ENCODE results near the gene NBEA. TPM values are rescaled to one million over a fixed set of nuclear protein-coding genes. Genes with fewer than 3 reads are reported as not detected.

Gene NBEA
- total RNA-seq, 1 donor from 2014 or later: 0.61 TPM

DNA sequence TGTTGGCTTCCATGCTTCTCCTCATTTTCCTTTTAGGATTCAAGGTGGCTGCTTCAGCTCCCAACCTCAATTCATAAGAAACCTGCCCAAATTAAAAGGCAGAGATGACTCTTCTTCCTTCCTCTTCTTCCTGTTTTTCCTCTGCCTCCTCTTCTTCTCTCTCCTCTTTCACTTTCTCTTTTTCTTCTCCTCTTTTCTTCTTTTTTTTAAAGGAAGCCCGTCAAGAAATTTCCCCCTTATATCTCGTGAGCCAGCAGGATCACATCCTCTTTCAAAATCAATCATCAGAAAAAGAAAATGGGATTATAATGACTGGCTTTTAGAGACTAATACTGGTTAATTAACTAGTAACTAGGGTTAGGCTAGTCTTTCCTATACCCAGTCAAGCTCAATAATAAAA is 220.3 kb downstream of the NBEA start:
- intact Hi-C loops (cut with micrococcal nuclease): no loop called here

DNA sequence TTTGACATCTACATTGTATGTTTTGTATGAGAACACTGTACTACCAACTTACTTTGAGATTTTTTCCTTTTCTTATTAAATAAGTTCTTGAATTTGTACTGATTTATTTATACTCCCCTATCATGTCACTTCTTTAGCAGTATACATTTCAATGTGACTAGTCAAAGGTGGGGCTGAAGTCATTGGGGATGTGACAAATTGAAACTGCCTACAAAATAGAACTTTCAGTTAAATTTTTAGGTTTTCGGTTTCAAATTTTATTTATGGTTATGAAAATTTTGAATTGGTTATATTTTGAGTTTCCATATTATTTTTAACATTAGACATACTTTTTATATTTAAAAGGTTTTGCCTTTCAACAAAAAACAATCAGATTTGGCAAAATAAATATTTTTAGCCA is 221.6 kb downstream of the NBEA start:
- intact Hi-C loops (cut with micrococcal nuclease): loop anchor here (1.0 to 2.0 kb wide), 6 partner anchors 1232 to 1935 kb away; no protein-coding TSS in a partner anchor

DNA sequence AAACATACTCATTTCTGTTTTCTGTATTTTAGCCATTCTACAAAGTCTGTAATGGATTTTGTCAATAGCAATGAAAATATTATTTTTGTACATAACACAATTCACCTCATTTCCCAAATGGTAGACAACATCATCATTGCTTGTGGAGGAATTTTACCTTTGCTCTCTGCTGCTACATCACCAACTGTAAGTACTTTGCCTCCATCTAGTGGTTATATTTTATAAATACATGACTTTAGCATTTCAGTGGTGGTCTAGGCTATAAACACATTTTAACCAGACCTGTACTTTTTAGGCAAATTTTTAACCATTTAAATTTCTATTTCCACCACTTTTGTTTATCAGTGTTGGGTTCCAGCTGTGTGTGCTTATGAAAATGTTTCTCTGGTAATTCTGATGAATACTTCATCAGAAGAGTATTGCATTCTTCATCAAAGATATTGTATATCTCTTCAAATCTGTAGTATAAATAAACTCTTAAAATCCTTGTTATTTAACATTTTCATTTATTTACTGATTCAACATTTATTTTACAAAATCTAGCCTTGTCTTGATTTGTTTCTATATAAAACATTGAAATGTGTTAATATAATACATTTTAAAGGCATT is 222.4 kb downstream of the NBEA start:
- intact Hi-C loops (cut with micrococcal nuclease): loop anchor here (1.0 to 2.0 kb wide), 6 partner anchors 1233 to 1936 kb away; no protein-coding TSS in a partner anchor

DNA sequence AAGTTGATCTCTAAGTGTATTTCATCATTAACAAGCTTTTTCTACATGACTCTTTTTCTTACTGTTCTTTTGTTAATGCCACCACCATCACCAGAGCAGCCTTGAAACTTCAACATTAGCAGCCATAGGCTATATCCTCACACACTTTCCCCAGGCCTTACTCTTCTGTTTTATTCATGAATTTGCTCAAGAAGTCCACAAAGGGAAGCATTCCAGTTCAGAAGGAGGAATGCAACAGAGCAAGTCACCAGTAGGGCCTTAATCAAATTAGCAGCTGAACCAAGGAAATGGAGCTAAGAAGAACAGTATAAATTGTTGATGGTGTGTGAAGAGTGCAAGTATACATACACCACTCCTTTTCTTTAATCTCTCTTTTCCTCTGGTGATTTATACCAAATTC is 223.1 kb downstream of the NBEA start:
- intact Hi-C loops (cut with micrococcal nuclease): loop anchor here (2.0 kb wide), 2 partner anchors 1364 to 1442 kb away; no protein-coding TSS in a partner anchor

DNA sequence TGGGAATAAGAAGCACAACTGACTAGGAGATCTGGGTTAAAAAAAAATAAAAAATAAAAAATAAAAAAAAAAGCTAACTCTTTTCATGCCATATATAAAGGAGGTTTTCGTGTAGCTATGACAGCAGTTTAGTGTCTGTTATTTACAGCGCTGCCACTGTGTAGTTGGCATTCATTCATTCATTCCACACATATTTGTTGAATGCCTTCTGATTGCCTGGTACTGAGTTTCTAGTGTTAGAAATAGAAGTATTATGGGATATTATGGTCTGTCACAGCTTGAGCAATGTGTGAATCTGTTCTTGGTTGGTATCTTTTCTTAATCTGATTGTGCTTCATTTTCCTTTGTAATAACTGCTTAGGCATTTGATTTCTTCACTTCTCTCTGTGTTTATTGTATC is 237.4 kb downstream of the NBEA start:
- intact Hi-C loops (cut with micrococcal nuclease): no loop called here

DNA sequence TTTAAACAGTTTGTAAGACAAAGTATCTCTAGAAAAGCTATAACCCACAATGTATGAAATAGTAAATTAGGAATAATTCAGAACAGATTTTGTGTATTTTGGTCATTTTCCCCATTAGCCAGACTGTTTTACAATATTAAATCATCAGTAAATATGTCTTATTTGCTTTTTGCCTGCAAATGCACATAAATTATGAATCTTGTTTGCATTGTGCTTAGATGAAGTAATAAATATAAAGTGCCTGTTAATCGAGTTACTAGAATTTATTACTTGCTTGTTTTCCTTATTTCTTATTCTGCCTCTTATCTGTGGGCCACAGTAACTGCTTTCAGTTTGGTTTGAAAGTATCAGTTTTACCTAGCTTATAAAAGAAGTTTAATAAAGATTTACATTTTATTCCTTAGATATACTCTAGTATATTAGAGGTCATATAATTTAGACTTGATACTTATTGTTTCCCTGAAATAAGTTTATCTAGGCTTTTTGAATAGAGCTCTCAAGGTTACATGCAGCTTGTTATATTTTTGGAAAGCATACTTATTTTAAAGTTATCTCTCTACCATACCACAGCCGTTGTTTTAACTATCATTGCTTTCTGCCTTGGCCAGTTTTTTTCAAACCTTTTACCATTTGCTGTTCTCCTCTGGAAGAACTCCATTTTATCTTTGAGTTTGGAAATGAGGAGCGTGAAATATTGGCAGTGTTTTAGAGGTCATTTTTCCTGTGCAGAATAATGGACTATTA is 238.0 kb downstream of the NBEA start:
- intact Hi-C loops (cut with micrococcal nuclease): no loop called here

DNA sequence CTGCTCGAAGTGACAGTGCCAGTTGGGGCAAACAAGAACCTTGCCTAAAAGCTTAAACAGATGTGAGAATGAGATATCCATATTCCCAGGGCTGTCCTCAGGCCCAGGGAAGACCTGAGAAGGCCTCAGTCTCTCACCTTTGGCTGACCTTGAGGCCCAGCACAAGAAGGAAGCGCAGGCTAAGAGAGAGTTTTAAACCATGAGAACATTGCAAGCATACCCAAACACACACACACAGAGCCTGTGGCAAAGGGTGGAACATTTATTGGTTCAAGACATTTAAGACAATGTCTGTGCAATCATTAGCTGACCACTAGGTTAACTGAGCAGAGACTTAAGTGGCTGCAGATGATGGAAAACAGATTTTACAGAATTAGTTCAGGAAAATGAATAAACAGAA is 248.2 kb downstream of the NBEA start:
- intact Hi-C loops (cut with micrococcal nuclease): no loop called here

DNA sequence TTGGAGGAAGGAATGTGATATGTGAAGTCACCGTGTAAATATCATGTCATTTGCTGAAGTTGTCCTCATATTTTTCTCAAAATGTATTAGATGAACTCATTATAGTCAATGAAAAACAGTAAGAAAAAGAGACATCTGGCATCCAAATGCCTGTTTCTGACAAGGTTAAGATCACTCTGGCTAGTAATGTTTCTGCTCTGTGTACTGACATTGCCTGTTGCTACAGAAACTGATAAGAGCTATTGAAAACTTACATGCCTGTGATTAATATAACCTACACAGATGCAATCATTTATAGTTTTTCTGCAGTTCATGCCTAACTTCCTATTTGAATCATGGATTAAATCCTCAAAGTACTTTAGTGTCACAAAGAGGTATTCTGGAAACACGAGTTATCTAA is 249.8 kb downstream of the NBEA start:
- intact Hi-C loops (cut with micrococcal nuclease): no loop called here

DNA sequence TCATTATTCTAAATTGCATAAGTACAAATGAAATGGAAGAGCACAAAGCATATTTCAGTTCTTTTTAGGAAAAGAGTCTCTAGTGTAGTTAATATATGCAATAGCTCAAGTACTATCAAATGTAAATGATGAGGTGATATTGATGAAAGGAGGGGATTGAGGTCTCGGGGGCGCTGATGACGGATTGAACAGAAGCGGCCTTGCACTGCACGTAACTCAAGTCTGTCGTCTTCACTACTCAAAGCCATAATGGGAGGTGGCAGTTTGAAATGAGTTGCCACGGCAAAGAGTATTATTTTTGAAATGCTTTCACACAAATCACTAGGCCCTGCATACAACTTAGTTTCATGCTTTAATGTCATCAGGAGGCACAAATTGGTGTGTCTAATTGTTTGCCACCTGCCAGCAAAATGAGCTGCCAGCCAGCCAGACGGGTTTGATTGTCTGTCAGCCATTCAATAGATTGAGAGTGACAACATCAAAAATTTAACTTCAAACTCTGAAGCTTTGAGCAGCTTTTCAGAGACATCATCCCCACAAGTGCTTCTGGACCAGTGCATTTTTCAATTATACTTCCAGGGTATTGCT is 256.6 kb downstream of the NBEA start:
- intact Hi-C loops (cut with micrococcal nuclease): no loop called here

DNA sequence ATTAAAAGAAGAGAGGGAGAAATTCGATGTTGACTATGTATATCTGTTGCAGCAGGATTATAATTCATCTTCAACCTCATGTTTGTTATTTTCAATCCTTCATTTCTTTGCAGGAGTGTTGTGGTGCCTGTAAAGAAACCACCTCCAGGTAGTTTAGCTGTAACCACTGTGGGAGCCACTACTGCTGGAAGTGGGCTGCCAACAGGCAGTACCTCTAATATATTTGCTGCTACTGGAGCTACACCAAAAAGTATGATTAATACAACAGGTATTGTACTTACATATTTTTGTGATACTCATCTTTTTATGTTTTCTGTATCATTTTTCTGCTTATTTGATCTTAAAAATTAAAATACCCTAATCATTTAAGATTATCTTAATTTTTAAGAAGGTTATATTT is 266.5 kb downstream of the NBEA start:
- intact Hi-C loops (cut with micrococcal nuclease): no loop called here

DNA sequence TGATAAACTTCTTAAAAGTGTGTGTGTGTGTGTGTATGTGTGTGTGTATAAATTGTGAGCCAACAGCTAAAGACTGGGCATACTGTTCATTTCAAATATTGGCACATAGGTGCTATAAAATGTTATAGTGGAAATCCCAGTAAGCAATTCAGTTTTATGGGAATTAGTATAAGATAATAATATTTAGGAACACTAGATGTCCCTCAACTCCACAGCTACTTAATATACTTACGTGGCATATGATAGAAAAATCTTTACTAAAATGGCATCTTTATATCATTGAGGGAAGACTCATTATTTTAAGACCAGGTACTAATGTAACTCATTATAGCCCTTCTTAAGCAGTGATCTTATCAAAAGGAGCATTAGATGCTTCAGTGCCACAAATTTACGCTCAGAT is 268.2 kb downstream of the NBEA start:
- intact Hi-C loops (cut with micrococcal nuclease): no loop called here

DNA sequence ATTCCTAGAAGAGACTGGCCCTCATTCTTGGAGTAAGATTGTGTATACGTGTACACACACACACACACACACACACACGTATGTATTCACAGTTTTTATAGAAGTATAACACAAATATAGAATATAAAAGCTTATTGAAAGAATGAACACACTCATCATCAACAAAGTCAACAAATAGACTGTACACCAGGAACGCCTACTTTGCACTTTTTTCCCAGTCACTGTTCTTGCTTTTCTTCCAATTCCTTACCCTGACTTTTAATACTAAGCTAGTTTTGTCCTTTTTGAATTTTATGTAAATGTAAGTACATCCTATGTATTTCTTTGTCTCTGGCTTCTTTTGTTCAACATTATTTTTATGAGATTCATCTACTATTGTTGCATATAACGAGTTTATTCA is 269.9 kb downstream of the NBEA start:
- intact Hi-C loops (cut with micrococcal nuclease): no loop called here

DNA sequence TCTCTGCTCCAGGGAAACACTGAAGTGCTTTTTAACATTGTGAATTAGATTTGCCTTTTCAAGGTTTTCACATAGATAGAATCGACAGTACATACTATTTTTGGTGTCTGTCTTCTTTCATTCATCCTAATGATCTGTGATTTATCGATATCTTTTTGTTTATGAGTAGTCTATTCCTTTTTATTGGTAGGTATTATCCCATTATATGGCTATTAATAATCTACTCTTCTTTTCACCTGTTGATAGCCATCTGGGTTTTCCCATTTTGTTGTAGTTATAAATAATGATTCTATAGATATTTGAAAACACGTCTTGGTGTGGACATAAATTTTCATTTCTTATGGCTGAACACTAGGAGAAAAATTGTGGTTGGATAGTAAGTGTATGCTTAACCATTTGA is 271.8 kb downstream of the NBEA start:
- intact Hi-C loops (cut with micrococcal nuclease): no loop called here

DNA sequence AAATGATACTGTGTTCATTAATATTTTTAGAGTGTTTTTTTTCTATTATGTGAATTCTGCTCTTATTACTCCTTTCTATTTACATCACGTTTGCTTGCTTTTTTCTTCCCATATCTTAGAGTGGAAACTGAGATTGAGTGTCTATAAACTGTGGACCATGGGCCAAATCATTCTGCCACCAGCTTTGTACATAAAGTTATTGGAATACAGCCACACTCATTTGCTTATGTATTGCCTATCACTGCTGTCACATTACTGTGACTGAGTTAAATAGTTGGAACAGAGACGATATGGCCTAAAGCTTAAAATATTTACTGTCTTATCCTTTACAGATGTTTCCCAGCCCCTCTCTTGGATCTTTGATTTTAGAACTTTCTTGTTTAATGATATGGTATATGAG is 274.1 kb downstream of the NBEA start:
- intact Hi-C loops (cut with micrococcal nuclease): no loop called here

DNA sequence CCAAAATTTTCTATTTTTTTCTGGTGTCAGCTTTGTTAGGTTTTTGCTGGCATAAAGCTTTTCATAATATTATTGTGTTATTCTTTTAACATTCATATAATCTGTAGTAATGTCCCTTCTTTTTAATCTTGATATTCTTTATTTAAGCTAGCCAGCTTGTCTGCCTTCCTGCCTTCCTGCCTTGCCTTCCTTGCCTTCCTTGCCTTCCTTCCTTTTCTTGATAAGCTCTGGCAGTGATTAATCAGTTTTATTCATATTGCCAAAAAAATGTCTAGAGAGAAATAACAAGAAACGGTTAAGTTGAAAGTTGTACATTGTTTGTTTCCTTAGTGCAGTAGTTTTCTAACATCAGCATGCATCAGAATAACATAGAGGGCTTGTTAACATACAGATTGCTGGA is 277.0 kb downstream of the NBEA start:
- intact Hi-C loops (cut with micrococcal nuclease): no loop called here

DNA sequence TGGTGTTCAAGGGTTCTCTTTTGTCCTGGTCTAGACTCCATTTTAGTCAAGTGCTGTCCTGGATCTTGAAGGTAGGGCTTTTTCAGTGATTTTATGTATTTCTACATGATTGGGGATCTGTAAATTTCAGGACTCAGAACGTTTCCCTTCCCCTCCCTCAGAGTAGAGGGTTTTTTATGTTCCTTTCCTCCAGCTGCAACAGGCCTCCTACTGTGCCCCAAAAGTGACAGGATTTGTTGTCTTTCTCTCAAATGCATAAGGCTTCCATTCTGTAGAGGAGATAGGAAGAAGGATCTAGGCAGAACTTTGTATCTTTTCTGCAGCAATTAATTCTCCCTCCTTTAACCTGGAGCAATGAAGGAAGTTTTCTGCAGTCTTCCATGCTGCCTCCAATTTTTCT is 283.1 kb downstream of the NBEA start:
- intact Hi-C loops (cut with micrococcal nuclease): no loop called here

DNA sequence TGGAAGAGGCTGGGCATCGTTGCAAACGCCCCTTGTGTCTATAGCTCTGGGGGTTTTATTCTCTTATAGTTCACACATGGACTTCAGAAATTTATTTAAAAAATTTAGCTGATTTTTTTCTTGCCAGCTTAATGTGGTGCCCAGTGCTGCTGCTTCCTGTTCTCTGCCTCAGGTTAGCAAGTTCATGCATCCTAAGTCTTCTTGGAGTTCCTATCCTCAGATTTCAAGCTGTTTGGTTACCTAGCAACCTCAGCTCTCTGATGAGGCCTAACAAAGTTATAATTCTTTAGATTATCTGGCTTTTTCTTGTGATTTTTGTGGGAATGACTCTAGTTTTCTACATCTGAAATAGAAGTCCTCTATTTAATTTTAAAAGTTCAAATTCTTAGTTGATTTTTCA is 283.5 kb downstream of the NBEA start:
- intact Hi-C loops (cut with micrococcal nuclease): no loop called here

DNA sequence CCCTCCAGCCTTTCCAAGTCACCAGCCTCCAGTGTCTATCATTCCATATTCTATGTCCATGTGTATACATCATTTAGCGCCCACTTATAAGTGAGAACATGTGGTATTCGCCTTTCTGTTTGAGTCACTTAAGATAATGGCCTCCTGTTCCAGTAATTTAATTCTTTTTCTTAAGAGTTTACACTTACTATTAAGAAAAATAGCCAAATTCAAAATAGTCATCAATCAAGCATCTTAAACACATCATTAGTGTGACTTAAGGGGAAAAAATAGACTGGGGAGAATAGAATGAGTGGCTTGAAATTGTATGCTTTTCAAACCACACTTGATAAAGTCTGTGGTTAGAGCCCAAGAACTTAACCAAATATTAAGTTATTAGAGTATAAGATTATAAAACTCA is 286.5 kb downstream of the NBEA start:
- intact Hi-C loops (cut with micrococcal nuclease): no loop called here

DNA sequence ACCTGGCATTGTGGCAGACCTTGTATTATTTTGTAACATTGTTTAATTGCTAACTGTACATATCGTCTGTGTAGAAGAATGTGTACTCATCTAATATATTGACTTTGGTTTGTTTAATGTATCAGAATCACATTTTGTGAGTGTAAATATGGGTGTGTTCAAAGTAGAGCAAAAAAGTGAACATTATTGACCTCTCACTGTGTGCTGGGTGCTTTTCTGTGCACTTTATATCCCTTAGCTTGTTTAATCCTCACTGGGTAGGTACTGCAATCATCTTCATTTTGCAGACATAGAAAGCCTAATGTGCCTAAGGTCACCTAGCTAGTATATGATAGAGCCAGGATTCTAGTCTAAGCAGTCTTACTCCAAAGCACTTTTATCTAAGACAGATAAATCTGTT is 289.4 kb downstream of the NBEA start:
- intact Hi-C loops (cut with micrococcal nuclease): no loop called here

DNA sequence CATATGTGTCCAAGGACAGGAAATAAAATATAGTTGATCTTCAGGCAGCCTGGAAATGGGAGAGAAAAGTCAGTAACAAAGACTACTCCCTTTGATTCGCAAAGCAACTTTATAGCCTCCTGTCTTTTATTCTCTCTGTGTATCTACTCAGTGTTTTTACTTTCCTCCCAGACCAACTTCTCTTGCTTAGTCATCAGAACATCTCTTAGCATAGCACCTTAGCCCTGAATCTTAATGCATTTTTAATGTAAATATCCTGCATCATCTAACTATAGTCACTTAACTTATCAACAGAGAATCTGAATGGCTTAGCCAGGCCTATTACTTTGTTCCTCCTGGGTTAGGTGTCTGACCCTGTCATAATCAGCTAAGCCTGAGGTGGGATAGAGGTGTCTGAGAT is 296.2 kb downstream of the NBEA start:
- intact Hi-C loops (cut with micrococcal nuclease): no loop called here

DNA sequence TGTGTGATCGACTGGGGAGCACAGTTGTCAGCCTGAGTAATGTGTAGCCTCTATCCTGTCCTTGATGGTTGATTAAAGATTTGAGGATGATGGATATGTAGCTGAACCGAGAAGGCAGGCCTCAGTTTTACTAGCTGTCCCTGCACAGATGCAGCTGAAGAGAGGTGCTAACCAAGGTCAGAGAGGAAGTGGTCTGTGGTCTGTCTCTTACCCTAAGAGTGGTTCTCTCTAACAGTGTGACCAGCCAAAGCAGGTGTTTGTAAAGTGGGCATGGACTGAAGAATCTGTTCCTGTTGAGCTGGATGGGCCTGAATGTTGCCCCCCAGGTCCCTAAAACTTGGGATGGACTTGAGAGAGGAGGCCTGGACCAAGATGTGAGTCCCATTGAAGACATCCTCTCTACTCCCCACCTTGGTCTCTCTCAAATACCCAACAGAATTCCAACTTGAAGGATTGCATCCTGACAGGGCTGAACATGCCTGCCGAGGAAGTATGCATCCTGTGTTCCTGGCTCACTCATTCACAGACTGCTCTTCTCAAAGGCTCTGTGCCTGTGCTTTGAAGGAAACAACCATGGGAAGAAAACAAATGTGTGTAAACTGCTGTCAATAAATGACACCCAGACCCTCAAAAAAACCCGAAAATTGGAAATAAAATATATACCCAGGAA is 310.6 kb downstream of the NBEA start:
- intact Hi-C loops (cut with micrococcal nuclease): no loop called here

DNA sequence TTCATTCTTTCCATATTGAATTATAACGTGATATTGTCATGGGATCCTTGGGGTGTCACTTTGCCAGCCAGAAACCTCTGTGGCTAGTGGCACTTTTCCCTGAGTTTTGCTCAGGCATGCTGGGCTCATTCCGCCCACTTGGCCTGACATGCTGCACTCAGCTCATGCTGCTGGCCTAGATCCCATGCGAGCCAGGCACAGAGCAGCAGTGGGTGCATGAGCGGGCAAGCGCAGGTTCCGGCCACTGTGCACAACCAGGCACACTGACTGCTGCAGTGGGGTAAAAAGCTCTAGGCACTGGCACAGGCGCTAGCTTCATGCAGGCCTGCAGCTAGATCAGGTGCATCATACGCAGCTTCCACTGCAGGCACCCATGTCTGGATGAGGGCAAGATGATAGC is 313.2 kb downstream of the NBEA start:
- intact Hi-C loops (cut with micrococcal nuclease): no loop called here

Measured in T-helper 1 cell treated with Interleukin-12 subunit alpha and Interleukin-12 subunit beta and Interleukin-4 antibody, amounts not matched to agents 30 ng/mL and 1 ng/mL, for 36 hours (primary cell).